WTC11 (cell line): ENCODE data around the gene LSM7.

Experiments used
- CBFB ChIP-seq: sonication (generic); formaldehyde crosslinking; IDR thresholded peaks from 2 replicates; pipeline ENCODE4 v1.8.1; 2022; ENCODE audit warnings: mild to moderate bottlenecking, low read depth, missing genetic modification reagents
- CTCF ChIP-seq: fragments of 200-600 bp; IDR thresholded peaks from 2 replicates; pipeline ENCODE4 v1.8.0; 2022; ENCODE audit warnings: antibody characterized with exemption
- ETV6 ChIP-seq: sonication (generic); formaldehyde crosslinking; IDR thresholded peaks from 2 replicates; pipeline ENCODE4 v1.8.1; 2022; ENCODE audit warnings: mild to moderate bottlenecking, missing genetic modification reagents
- RELA ChIP-seq: sonication (generic); formaldehyde crosslinking; IDR thresholded peaks from 2 replicates; pipeline ENCODE4 v1.8.1; 2022; ENCODE audit warnings: missing genetic modification reagents, mild to moderate bottlenecking, borderline replicate concordance
- TF ChIP-seq, protein P1 (sequence below): sonication (generic); formaldehyde crosslinking; IDR thresholded peaks from 2 replicates; pipeline ENCODE4 v1.8.0; 2022; ENCODE audit warnings: mild to moderate bottlenecking, missing genetic modification reagents

DNA sequence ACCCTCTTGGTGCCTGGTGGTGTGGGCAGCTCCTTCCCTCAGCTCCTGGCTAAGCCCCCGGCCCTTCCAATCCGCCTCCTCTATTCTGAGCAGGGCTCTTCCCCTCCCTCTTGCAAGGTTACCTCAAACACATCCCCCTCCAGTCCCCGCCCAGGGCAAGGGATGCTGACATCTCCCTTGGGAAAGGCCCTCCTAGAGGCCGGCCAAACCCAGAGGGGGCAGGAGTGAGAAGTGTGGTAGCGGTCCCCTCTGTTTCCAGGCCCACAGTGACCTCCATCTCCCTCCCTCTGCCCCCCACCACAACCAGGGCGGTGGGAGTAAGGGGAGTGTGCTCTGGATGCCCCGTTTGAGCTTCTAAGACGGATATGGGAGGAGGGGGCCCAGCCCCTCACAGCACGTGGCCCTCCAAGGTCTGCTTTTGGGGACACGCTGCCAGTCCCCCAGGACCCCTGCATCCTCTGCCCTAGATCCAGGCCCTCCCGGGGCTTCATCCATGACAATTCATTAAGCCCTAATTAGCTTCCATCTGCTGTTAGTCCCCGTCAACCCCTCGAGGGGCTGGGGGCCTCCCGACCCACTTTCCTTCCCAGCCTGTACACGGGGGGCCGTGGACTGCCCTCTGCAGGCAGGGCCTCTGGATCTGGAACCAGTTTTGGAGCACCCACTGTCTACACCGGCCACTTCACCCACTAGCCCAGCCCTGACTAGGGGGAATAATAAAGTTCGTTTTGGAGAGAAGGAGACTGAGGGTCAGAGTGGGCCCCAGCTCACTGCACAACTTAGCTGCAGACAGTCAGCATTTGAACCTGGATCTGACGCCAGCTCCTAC, 22.7 kb downstream of the LSM7 start:
- TF ChIP-seq CTCF (no peak), CBFB (no peak), RELA (no peak), ETV6 (CRISPR knock-in tag) (no peak)
- TF ChIP-seq, protein P1, sequence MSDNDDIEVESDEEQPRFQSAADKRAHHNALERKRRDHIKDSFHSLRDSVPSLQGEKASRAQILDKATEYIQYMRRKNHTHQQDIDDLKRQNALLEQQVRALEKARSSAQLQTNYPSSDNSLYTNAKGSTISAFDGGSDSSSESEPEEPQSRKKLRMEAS = no peak
